CD4-positive, alpha-beta T cell treated with Interleukin-4 for 4 hours (primary cell): ENCODE data around the gene SGCA.

Experiments used
- DNase-seq: peaks from one replicate; pipeline ENCODE4 v3.0.0-alpha.2; 2020

The SGCA gene

DNA sequence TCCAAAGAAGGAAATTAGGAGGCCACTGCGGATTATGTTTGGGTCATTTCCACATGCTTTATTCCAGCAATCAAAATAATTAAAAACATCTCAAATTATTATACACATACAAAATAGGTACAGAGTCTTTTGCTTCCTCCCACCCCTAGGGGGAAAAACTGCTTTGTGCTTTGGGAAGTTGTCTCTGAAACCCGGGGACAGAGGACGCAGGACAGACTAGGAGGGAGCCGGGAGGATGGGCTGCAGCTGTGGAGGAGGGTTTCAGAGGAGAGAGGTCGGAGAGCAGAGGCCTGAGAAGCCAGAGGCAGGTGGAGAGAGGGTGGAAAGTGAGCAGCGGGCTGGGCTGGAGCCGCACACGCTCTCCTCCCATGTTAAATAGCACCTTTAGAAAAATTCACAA, 18.3 kb downstream of the SGCA start:
- DNase-seq, result no peak

DNA sequence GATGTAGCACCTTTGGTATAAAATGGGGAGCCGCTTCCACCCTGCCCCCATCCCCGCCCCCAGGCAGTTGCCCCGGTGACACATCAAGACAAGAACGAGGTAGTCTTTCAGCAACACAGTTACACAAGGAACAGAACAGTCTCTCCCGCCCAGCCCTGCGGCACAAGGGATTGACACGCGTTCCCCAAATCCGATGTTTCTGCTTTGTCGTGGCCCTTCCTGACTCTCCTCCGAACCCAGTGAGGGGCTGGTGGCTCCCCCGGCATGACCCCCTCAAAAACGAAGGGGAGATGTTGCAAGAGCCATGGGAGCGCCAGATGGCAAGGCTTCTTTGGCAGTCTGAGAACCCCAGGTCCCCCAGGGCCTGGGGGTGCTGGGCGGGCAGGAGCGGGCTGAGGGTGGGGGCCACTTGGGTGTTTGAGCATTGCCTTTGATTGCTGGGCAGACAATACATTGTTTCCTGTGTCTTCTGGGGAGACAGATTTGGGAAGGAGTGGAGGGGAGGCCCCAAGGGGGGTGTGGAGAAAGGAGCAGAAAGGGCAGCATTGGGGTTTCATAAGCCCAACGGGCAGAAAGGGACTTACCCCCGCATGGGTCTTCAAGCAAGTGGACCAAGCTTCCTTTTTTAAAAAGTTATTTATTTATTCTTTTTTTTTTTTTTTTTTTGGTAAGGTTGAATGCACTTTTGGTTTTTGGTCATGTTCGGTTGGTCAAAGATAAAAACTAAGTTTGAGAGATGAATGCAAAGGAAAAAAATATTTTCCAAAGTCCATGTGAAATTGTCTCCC, 19.0 kb downstream of the SGCA start:
- no peak for DNase-seq

DNA sequence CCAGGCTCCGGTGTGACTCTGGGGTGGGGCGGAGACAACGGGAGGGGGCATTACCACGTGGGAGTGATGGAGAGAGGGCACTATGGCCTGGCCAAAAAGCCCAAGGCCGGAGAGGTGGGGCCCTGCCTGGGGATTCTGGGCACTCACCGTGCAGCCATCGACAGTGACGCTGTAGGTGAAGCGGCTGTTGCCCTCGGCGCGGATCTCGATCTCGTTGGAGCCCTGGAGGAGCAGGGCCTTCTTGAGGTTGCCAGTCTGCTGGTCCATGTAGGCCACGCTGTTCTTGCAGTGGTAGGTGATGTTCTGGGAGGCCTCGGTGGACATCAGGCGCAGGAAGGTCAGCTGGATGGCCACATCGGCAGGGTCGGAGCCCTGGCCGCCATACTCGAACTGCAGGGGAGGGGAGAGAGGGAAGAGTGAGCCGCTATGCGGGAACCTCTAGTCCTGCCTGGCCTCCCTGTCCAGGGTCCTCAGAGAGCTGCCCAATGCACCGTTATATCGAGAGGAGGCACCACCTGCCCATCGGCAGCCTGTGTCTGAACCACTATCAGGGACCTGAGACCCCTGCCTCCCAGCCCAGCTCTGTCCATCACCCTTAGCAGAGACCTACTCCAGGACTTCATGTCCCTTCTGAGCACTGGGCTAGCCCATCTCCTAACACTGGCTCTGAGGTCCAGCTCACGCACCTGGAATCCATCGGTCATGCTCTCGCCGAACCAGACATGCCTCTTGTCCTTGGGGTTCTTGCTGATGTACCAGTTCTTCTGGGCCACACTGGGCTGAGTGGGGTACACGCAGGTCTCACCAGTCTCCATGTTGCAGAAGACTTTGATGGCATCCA, 20.0 kb downstream of the SGCA start:
- DNase-seq, result no peak

DNA sequence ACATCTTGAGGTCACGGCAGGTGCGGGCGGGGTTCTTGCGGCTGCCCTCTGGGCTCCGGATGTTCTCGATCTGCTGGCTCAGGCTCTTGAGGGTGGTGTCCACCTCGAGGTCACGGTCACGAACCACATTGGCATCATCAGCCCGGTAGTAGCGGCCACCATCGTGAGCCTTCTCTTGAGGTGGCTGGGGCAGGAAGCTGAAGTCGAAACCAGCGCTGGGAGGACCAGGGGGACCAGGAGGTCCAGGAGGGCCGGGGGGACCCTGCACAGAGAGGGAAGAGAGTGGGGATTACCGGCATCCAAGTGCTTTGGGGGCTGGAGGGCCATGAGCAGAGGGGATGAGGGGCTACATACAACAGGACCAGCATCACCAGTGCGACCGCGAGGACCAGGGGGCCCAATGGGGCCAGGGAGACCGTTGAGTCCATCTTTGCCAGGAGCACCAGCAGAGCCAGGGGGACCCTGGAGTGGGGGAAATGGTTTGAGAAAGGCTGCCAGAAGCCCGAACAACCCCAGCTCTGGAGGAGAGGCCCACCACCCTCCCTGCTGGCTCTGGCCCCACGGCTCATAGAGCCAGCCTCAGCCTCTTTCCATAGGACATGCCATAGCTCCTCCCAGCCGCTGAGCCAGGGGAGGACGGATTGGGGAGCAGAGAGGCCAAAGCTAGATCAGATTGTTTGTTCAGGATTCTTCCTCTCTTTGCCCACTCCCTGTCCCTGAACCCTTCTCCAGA, 21.0 kb downstream of the SGCA start:
- no peak for DNase-seq

DNA sequence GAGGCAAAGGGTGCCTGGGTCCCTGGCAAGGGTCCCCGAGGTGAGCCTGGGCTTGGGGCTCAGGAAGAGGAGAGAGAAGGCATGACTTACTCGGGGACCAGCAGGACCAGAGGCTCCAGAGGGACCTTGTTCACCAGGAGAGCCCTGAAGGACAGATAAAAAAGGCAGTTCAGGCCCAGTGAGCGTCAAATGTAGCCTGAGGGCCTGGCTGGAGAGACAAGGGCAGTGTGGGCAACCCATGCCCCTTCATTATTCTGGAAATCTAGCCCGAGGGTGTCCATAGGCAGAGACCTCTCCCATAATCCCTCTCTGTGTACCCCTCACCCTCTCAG, 21.6 kb downstream of the SGCA start:
- DNase-seq, result no peak

DNA sequence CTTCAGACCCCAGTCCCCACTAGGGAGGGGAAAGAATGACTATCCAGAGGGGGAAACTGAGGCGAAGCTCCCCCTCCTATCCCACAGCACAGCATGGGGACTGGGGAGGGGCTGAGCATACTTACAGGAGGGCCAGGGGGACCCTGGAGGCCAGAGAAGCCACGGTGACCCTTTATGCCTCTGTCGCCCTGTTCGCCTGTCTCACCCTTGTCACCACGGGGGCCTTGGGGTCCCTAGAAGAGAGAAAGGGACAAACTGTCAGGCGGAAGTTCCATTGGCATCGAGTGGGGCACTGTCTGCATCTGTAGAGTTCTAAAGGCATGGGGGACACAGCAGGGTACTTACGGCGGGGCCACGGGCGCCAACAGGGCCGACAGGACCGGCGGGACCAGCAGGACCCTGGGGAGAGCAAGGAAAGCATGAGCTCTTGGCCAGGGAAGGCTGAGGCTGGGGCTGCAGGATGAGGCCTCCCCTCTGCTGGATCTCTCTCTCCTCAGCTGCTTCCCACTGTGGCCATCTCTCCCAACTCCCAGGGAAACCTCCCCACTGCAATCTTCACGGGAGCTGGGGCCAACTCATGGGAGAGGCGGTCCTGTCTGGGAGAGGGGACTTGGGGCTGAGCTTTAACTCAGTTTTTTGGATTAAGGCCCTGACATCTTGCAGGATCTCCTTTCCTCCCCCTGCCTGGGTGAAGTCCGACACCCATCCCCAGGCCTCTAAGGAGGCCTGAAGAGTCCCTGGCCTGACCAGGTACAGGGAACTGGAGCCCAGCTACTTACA, 22.1 kb downstream of the SGCA start:
- no peak for DNase-seq

DNA sequence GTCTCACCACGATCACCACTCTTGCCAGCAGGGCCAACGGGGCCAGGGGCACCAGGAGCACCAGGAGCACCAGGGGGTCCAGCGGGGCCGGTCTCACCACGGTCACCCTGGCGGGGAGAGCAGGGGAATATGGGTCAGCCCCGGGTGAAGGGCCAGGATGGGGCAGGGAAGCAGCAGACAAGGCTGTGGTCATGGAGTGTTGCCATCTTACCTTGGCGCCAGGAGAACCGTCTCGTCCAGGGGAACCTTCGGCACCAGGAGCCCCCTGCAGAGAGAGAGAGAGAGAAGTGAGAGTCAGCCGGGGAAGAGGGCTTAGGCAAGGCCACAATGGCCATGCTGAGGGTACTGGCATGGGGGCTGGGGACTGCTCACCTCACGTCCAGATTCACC, 22.7 kb downstream of the SGCA start:
- DNase-seq, result no peak

DNA sequence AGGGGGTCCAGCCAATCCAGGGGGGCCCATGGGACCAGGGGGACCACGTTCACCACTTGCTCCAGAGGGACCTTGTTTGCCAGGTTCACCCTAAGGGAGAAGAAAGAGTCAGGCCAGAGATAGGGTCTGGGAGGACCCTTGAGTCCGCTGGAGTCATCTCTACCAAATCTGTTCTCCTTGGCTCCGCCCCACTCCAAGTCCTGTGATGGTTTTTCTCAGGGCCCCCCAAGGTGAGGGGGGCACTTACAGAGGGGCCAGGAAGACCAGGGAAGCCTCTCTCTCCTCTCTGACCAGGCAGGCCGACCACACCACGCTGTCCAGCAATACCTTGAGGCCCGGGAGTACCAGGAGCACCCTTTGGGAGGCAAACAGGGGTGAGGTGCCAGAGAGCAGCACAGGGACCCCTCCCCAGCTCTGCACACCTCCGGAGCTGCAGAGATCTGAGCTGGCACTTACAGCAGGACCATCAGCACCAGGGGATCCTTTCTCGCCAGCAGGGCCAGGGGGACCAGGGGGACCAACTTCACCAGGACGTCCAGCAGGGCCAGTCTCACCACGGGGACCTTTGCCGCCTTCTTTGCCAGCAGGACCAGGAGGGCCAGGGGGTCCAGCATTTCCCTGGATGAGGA, 23.2 kb downstream of the SGCA start:
- no peak for DNase-seq

DNA sequence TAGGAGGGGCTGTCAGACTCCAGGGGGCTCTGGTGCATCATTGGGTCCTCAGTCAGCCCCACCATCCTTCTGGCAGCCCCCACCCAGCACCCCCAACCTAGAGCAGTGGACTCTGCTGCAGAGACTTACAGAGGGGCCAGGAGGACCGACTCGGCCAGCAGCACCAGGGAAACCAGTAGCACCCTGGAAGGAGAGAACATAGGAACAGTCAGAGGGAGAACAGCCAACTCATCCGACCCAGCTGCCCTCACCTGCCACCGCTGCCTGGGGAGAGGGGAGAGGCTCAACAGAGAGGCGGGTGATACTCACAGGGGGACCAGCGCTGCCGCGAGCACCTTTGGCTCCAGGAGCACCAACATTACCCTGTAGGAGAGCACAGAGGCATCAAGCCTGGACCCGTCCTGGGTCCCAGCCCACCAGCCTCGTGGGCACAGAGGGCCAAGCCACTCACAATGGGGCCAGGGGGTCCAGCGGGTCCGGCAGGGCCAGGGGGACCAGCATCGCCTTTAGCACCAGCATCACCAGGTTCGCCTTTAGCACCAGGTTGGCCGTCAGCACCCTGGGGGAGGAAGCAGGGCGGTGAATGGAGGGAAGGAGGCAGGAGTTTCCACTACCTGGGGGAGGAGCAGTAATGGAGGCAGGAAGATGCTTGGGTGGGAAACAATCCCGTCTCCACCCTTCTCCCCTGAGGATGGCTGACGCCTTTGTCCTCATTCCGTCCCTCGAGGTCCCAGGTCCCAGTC, 23.9 kb downstream of the SGCA start:
- DNase-seq, result no peak

DNA sequence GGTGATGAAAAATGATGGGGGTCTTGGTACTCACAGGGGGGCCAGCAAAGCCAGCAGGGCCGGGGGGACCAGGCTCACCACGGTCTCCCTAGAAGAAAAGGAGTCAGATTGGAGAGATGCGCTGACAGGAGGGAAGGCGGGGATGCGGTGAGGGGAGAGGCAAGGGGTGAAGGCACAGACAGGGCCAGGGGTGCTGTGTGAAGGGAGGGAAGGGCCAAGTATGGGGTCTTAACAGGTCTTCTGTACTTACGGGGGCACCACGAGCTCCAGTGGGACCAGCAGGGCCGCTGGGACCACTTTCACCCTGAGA, 24.4 kb downstream of the SGCA start:
- no peak for DNase-seq

DNA sequence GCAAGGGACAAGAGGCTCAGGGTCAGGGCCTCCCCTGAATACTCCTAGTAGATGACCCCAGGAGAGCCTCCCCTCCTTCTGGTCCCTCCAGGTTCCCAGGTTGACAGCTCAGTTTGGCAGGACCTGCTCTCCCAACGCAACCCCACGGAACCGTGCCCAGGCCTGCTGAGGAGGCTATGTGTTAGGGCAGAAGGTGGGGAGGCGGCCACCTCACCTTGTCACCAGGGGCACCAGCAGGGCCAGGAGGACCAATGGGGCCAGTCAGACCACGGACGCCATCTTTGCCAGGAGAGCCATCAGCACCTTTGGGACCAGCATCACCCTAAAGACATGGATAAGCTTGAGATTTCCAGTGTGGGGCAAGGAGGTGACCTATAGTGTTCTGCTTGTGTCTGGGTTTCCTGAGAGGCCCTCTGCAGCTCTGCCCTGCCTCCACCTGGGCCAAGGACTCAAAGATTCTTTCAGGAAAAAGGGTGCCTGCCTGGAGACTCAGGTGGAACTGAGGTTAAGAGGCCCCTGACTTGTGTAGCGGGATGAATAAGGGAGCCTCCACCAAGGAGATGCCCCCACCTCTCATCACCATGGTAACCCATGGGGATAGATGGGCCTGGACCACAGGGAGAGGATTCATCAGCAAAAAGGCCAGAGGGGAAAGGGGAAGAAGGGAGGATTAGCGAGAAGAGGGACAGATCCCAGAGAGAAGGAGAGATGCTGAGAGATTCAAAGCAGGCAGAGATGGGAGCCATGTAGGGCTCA, 25.0 kb downstream of the SGCA start:
- no peak for DNase-seq

DNA sequence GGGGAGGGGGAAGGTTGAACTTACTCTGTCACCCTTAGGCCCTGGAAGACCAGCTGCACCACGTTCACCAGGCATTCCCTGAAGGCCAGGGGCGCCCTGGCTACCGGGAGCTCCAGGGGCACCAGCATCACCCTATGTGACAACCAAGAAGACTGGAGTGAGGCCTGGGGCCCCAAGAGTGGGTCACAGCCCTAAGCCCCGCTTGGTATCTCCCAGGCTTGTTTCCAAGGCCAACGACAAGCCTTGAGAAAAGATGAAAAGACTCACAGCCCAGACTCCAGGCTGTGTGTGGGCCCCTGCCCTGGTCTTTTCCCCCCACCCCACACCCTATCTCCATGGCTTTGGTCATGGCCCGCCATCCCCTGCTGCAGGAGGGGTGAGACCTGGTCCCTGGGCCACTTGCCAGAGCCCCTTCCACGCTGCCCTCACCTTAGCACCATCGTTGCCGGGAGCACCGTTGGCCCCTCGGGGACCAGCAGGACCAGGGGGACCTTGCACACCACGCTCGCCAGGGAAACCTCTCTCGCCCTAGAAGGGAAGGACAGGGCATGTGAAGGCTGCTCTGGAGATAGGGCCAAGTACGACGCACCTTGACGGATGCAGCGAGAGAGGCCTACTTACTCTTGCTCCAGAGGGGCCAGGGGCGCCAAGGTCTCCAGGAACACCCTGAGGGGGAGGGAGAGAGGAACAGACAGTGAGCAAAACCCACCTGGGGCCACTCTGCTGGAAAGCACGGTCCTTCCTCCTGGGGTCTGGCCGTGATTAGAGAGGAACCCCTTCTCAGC, 25.7 kb downstream of the SGCA start:
- DNase-seq, result no peak

DNA sequence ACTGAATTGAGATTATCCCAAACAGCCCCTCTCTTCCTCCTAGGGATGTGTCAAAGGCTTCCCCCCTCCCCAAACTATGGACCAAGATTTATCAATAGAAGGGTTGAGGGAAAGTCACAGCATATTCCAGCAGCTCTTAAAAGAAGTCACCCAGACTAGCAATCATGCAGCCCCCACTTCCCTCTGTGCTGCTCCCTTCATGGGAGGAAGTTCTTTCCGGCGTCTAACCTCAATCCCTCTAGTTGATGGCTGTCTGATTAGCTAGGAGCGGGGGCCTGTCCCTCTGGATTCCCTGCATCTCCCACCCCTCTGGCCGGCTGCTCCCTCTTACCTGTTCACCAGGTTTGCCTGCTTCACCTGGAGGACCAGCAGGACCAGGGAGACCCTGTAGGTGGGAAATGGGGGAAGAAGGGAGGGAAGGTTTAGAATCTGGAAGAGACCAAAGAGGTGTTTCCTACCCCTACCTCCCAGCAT, 26.4 kb downstream of the SGCA start:
- no peak for DNase-seq

DNA sequence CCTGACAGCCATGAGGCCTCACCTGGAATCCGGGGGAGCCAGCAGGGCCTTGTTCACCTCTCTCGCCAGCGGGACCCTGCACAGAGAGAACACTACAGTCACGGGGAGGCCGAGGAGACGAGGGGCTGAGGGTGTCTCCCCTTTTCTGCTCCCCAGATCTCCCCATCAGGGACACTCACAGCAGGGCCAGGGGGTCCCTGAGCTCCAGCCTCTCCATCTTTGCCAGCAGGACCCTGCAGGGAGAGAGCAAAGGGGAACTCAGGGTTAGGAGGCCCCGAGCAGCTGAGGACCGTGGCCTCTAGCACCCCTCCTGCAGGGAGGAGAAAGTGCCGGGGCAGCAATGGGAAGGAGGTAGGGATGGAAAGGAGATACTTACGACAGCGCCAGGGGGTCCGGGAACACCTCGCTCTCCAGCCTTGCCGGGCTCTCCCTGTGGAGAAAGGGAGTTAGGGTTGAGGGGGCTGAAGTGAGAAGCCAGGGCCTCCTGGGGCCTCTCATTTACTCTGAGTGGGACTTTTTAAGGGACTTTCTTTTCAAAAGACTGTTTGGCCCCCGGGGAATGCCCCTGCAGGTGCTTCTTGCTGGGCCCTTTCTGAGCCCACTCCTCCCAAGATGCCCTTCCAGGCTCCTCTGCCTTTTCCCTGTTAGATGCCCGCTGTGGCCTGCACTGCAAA, 26.9 kb downstream of the SGCA start:
- no peak for DNase-seq

DNA sequence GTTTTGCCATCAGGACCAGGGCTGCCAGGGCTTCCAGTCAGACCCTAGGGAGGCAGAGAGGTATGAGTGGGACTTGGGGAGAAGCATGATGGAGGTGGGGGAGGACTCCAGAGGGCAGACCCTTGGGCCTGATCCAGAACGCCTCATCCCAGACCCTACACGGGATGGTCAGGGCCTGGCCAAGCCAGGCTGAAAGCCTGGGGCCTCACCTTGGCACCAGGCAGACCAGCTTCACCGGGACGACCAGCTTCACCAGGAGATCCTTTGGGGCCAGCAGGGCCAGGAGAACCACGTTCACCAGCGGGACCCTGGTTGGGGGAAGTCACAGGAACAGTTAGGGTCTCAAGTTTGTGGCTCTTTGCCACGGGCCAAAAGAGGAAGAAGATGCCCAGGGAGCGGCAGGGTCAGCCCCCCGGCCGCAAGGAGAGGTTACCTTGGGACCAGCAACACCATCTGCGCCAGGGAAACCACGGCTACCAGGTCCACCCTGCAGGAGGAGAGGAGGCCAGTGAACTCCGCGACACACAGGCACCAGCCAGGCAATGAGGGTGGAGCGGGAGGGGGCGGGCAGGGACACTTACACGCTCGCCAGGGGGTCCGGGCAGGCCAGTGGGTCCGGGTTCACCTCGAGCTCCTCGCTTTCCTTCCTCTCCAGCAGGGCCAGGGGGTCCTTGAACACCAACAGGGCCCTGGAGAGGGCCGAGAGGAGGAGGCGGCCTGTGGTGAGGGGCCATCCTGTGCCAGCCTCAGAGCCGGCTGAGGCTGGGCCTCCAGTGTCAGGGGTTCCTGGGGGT, 28.5 kb downstream of the SGCA start:
- DNase-seq, result no peak

DNA sequence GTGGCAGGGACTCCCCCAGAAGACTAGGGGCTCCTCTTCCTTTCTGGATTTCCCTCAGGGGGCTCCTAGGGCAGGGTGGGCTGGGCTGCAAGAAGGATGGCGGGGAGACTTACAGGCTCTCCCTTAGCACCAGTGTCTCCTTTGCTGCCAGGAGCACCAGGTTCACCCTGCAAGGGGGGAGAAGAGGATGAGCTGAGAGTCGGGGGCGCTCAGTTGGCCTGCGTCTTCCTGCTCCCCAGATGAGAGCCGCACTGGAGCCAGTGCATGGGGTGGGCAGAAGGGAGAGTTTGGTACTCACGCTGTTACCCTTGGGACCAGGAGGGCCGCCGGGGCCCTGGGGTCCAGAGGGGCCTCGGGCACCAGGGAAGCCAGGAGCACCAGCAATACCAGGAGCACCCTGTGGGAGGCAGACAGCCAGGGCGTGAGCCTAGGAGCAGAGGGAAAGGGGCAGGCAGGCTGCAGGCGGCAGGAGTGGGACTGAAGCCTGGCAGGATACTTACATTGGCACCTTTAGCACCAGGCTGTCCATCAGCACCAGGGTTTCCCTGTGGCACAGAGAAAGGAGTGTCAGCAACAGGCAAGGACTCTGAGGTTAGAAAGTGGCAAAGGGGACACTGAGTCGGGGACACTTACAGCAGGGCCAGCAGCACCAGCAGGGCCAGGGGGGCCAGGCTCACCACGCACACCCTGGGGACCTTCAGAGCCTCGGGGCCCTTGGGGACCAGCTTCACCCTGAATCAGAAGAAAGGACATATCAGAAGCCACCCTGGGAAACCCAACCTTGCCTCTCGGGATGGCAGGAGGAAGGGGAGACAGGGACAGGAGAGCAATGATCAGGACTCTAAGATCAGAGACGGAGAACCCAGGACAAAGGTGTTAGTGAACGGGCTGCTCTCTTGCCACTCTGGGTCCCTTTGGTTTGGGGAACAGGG, 29.4 kb downstream of the SGCA start:
- DNase-seq, result no peak

DNA sequence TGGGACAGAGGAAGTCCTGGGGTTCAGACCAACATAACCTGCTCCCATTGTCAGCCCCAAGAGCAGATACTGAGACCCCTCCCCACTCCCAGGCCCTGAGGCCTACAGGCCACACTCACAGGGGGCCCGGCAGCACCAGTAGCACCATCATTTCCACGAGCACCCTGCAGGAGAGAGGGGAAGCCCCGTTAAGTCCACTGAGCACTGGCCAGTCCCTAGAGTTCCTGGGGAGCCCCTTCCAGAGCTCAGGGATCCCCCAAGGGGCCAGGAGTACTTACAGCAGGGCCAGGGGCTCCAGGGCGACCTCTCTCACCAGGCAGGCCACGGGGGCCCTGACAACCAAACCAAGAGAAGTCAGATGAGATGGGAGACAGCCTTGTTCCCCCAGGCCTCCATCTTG, 30.2 kb downstream of the SGCA start:
- DNase-seq, result no peak

DNA sequence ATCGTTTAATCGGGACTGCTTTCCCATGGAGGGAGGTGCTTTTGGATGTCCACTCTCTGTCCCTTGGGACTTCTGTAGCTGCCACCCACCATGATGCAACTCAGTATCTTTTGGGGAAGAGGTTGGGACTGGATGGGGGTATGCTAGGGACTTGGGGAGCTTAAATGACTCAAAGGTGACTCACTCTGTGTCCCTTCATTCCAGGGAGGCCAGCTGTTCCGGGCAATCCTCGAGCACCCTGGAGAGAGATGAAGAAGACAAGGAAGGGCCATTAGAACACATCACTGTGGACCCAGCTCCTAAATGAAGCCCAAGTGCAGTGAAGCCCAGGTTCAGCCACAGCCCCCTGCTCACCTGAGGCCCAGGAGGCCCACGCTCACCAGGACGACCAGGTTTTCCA, 31.0 kb downstream of the SGCA start:
- no peak for DNase-seq
